Germinal center (tissue), 1 donor: Measurements from ENCODE around the gene CNPY4.
A peak's percentile ranks its signal among the peaks of the same experiment; 100 is the strongest.

ENCODE experiments used
- DNase-seq: peaks from one replicate; pipeline ENCODE4 v3.0.0; 2012; ENCODE audit warnings: mixed read lengths, low spot score

Gene CNPY4, protein sequence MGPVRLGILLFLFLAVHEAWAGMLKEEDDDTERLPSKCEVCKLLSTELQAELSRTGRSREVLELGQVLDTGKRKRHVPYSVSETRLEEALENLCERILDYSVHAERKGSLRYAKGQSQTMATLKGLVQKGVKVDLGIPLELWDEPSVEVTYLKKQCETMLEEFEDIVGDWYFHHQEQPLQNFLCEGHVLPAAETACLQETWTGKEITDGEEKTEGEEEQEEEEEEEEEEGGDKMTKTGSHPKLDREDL

DNA sequence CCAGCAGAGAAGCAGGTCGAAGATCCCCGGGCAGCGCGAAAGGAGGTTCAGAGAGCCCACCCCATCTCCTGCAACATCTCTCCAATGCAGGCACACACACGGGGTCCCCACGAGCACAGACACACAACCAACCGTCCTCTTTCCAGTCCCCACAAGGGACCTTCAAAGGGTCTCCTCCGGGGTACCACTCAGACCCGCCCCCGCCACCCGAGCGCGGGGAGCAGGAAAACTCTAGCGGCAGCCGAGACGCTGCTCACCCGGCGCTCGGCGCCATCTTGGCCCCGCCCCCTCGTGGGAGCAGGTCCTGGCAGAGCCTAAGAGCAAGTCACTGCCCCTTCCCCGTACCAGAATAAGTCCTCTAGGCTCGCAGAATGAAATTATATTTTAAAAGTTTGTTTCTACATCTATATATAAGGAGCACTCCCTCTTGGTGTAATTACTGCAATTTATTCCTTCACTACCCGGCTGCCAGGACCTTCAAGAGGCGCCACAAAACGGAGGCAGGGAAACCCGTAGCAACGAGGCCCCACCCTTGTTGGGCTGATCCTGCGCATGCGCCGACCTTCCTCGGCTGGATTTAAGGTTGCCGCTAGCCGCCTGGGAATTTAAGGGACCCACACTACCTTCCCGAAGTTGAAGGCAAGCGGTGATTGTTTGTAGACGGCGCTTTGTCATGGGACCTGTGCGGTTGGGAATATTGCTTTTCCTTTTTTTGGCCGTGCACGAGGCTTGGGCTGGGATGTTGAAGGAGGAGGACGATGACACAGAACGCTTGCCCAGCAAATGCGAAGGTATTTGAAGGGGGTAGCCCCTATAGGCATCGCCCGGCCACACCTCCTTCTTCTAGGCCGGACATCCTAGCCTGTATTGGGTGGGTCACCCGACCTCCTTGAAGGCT, at the start of gene CNPY4, which contains the start of gene TAF6:
Gene CNPY4 (plus strand): TSS at position 563 of the 898 bp plus-strand sequence. CDS start 111 bp downstream, at position 674.
Gene TAF6 (minus strand): TSS at position 287 of the 898 bp plus-strand sequence. CDS start 5,149 bp downstream, outside the sequence.
- DNase-seq = peak; percentile 99

DNA sequence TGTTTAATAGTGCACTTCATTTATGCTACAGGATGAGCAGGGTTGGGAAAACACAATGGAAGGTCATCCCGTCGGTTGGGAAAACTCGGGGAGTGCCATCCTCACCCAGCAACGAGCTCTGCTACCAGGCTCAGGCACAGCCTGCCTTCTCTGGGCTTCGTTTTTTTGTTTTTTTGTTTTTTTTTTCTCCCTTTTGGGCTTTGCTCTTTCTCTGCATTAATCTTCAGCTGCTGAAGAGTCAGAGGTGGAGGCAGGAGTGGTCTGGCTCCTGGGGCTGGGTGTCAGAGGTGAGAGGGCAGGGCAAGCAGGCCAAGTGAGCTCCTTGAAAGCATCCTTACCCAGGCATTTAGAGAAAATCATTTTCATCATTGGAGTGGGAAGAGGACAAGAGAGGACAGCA, 49.4 kb upstream of the CNPY4 start:
- no peak for DNase-seq

DNA sequence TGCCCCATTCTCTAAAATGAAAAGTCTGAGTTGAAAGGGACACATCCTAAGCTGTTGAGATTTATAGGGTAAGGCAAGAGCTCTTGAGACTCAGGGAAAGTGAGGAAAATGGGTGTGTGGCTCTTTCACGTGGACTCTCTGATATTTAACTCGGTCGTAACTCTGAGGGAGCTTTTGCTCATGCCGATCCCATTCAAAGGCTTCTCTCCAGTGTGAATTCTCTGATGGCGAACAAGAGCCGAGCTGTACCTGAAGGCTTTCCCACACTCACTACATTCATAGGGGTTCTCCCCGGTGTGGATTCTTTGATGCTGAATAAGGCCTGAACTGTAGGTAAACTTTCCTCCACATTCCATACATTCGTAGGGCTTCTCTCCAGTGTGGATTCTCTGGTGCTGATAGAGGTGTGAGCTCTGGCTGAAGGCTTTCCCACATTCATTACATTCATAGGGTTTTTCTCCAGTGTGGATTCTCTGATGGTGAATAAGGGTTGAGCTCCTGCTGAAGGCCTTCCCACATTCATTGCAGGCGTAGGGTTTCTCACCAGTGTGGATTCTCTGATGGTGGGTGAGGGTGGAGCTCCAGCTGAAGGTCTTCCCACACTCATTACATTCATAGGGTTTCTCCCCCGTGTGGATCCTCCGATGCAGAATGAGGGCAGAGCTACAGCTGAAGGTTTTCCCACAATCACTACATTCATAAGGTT, 48.3 kb upstream of the CNPY4 start:
- no peak for DNase-seq

DNA sequence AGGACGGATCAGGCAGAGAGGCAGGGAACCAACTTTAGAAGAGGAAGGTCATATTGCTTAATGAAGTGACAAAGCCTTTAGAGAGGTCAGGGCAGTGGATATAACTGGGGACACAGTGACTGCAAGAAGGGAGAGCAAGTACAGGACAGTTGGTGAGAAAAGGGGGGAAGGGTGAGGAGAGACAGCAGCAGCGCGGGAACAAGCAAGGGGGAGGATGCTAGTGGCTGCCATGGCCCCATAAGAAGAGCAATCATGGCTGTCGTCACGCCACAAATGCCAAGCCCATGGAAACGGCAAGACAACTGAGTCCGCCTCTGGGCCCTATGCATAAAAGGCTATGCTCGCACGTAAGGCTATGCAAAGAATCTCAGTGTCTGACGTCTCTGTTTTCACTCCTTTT, 47.0 kb upstream of the CNPY4 start:
- no peak for DNase-seq

DNA sequence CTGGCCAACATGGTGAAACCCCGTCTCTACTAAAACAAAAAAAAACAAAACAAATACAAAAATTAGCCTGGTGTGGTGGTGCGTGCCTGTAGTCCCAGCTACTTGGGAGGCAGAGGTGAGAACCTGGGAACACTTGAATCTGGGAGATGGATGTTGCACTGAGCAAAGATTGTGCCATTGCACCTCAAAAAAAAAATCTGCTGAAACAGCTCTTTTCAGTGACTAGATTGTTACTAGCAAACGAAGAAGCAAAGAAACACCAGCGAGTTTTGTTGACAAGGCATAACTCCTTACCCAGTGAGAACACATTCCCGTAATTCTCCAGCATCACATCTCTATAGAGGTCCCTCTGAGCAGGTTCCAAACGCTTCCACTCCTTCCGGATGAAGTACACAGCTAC, 44.6 kb upstream of the CNPY4 start:
- no peak for DNase-seq

DNA sequence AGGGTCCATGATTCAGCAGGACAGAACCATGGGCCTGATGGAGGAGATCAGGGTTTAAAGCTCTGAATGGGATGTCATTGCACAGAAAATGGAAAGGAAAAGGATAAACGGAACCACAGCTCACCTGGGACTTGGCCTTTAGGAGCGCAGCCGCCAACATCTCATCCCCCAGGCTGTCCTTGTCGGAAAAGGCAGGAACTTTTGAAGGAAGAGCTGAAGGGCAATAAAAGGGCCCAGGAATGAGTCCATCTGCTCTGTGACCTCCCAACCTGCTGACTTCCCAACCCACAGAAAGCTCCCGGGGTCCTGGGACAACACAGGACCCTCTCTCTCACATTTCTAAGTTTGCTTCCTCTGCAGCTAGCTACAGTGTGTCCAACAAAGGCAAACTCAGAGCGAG, 44.0 kb upstream of the CNPY4 start:
- no peak for DNase-seq

DNA sequence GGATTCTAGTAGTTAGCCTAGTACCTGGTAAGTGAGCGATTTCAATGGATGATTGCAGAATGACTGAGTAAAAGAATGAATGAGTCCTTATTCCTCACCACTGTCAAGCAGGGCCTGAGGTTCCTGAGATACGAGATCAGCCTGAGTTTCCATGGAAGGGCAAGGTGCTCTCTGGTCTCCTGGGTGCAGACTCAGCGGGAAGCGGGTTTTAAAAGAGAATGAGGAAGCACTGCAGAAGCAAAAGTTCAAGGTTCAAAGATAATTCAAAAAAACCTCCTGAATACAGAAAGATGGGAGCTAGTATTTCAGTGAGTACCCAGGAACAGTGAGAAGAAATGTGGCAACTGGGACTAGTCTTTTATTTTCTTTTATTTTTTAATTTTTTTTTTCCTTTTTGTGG, 42.2 kb upstream of the CNPY4 start:
- DNase-seq = no peak

DNA sequence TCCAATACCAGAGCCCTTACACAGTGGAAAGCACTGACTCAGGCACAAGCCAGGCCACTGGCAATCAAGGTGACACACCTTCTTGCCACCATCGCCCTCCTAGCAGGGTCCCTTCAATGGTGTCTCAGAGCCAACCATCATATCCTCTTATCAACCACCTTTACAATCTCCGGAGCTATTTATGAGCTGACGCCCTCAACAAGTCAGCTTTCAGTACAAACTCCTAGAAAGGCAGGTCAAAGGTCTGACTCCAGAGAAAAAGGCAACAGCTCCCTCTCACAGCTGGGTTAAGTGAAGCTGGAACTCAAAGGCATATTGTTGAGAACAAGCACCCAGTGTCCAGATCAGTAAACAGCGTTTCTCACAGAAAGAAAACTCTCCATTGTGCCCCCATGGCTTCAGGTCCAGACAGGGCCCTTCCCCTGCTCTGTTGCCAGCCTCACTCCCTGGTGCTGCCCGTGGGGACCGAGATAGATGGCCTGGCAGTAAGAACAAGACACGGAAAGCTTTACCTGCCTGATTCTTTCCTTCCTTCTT, 40.3 kb upstream of the CNPY4 start:
- no peak for DNase-seq

DNA sequence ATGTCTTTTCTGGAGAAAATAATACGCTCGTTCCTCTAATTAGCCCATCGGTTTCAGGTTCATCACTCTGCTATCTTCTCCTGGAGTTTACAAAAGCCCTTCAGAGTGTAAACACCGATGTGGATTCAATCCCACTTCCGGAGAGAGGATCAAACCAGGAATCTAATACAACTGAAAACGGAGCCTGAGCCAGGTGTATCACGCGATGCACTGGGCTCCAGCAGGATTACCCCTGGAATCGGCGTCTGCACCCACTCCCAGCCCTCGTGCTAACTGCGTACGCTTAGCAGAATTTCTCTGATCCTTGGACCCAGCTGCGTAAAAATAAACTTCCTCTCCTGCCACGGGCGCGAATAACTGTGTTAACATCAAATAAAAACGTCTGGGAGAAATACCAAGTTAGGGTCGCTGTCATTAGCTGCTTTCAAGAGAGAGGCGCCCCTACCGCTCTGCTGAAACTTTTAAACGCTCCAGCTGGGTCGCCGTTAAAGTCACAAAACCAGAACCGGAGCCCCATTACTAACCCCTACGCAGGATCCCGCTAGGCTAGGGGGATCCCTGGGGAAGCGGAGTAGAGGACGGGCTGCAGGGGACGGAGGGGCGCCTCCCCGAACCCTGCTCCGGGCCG, 38.4 kb upstream of the CNPY4 start:
- DNase-seq = no peak

DNA sequence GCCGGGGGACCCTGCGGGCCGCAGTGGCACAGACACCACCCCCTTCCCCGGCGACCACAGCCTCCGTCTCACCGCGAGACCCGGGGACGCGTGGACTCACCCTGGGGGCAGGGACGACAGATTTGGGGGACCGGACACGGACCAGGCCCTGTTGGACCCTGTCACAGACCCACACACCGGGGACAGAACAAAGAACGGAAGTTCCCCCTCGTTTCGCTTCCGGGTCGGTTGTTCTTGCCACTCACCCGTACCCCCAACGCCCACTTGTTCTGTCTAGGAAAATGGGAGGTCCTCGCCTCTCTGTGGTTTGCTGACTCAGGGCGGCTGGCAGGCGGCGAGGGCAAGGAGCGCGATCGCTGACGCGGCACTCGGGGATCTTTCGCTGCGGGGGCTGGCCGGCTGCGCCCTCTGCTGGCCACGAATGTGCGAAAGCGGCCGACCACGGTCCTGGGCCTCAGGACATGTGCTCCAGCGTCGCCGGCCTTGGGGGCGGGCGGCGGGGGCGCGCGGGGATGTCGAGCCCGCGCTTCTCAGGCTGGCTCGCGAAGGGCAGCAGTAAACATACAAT, 37.8 kb upstream of the CNPY4 start, which contains the start of gene ZNF3:
Gene ZNF3 (minus strand): TSS at position 189 of the 568 bp plus-strand sequence. CDS start 4,366 bp downstream, outside the sequence.
- peak; percentile 92 for DNase-seq

DNA sequence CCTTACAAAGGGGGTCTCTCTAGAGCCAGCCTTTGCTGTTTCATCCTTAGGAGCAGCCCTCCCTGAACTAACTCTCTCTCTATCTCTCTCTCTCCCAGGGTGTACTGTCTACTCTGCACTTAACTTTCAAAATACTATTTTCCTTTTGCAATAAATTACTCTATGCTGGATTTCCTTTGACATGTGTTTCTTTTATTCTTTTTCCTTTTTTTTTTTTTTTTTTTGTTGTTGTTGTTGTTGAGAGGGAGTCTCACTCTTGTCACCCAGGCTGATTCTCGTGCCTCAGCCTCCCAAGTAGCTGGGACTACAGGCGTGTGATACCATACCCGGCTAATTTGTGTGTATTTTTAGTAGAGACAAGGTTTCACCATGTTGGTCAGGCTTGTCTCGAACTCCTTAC, 36.5 kb upstream of the CNPY4 start:
- DNase-seq = no peak

DNA sequence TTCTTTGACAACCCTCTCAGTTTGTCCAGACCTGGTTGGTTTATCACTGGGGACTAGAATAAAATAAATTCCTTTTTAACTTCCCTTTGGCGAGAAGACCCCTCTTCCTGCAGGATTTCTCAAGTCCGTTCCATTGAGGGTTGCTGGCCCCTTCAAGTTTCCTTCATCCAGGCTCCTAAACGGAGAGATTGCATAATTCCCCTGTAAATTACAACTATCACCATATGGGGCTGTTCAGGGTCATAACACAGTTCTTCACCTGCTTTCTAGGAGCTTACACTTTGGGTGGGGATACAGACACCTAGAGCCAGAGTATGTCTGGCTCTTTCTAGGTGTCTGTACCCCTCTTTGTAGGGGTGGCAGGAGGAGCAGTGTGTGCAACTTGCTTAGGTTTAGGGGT, 33.9 kb upstream of the CNPY4 start:
- no peak for DNase-seq

DNA sequence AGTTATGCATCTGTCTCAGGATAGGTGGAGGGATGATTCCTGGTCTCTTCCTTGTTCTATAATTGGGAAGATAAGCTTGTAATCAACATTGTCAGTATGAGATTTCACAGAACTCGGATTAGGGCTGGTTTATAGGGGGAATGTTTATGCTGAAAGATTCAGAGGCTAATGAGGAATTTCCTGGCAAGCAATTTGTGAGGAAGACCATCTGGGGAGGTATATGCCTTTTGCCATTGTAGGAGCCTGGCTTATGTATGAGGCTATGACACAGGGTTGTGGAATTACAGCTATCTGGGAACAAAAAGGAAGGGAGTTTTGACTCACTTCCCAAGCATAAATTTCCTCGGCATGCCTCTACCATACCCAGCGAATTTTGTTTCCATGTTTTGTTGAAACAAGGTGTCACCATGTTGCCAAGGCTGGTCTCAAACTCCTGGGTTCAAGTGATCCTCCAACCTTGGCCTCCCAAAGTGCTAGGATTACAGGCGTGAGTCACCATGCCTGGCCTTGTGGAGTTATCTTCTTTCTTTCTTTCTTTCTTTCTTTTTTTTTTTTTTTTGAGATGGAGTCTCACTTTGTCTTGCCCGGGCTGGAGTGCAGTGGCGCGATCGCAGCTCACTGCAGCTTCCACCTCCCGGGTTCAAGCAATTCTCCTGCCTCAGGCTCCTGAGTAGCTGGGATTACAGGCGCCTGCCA, 32.2 kb upstream of the CNPY4 start:
- DNase-seq = no peak

DNA sequence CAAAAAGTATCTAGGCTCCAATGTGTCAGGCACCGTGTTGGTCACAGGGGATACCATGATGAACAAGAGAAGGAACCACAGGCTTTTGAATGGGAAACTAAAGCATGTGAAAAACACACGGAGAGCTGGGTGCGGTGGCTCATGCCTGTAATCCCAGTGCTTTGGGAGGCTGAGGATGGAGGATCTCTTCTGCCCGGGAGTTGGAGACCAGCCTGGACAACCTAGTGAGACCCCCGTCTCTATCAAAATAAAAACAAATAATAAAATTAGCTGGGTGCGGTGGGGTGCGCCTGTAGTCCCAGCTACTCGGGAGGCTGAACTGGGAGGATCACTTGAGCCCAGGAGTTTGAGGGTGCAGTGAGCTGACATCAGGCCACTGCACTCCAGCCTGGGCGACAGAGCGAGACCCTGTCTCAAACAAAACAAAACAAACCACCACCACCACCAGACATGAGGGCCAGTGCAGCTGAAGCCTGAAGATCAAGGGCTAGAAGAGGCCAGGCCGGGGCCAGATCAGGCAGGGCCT, 31.3 kb upstream of the CNPY4 start:
- DNase-seq = no peak

DNA sequence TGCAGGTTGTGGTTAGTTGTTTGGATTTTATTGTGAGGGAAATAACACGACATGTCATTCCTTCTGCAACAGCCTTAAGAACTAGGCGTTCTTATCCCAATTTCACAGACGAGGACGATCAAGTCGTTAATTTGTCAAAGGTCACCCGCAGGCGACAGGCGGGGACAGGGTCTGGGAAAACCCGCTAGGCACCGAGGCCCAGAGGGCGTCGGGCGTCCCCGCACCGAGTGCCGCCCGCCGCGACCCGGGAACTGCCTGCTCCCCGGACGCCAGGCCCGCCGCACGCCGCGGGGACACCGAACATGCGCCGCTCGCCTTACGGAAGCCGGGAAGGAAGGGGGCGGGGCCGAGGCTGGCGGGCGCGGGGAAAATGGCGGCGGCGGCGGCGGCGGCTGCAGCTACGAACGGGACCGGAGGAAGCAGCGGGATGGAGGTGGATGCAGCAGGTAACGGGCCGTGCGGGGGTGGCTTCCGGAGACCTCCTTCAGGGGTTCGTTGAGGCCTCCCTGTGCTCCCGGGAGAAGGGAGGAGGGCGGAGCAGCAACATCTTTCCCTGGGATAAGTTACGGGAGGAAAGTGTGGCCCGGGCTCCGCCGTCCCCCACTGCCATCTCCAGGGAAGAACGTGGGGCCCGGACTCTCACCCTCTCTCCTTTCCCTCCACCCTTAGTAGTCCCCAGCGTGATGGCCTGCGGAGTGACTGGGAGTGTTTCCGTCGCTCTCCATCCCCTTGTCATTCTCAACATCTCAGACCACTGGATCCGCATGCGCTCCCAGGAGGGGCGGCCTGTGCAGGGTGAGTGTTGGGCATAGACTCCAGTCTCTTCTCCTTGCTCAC, 30.6 kb upstream of the CNPY4 start, which contains the start of gene COPS6:
Gene COPS6 (plus strand): TSS at position 349 of the 837 bp plus-strand sequence. CDS start 22 bp downstream, at position 371.
- DNase-seq = peak; percentile 87

DNA sequence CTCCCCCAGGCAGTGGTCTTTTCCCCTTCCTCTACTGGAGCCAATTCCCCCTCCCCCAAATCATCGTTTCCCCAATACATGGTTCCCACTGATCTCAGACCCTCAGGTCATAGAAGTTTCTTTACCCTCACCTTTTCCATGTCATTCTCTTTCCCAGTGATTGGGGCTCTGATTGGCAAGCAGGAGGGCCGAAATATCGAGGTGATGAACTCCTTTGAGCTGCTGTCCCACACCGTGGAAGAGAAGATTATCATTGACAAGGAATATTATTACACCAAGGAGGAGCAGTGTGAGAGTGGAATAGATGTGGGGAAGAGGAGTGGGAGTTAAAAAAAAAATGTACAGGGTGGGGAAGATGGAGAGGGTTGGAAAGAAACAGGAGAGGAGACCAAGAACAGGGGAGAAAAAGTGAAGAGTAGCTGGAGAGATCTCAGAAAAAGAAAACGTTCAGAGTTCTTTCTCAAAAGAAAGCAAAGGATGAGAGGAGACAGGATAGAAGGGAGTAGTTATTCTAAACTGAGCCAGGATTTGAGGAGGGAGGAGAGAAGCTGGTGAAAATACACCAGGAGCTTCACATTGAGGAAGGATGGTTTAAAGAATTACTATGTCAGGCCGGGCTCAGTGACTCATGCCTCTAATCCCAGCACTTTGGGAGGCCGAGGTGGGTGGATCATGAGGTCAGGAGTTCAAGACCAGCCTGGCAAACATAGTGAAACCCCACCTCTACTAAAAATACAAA, 29.8 kb upstream of the CNPY4 start:
- no peak for DNase-seq

DNA sequence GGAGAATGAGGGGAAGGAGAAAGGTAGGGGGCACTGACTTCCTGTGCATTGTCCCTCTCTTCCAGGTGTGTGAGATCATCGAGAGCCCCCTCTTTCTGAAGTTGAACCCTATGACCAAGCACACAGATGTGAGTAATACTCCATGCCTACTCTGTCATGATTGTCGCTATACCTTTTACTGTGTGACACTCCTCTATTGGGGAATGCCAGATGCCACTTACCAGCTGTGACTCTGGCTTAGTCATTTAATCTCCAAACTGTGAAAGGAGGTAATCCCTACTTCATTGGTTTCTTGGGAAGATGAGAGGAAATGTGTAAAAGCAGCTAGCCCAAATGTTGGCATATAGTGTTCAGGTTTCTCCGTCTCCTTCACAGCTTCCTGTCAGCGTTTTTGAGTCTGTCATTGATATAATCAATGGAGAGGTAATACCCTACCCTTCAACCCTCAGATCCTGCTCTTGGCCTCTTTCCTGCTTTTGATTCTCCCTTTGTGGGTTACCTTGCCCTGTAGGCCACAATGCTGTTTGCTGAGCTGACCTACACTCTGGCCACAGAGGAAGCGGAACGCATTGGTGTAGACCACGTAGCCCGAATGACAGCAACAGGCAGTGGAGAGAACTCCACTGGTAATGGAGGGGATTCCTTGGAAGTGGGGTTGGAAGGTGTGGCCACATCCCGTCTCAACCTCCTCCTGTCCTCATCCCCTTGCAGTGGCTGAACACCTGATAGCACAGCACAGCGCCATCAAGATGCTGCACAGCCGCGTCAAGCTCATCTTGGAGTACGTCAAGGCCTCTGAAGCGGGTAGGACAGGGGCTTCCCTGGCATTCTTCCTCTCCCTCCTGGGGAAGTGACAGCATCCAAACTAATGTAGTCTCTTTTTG, 28.7 kb upstream of the CNPY4 start:
- DNase-seq = no peak
